ENCODE results near the gene NFIA.

Gene NFIA

DNA sequence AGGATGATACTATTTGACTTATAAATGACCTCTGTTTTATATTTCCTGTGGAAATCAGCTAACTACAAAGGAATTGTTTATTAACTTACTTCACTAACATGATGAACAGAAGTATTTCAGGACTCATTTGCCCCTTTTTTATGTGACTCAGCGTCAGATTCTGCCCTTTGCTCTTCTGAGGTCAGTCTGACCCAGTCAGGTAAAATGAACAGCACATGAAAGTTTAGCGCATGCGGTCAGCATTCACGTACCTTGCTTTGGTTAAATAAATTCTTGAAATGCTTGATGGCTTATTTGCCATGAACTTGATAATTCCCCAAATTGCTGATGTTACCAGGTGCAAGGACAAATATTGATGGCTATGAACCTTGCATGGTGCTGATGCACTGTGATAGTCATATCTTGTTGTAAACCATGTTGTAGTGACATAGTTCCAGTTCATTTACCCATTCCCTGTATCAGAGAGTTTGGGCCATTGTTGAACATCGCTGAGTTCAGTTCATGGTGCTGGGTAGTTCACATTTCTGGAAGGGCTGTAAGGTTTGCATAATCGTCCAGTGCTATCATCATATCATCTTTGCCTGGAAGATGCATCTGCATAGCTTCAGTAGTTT, 133.4 kb downstream of the NFIA start:
- ATAC-seq (ENCODE audit: low read depth) (no peak), DNase-seq (ENCODE audit: low spot score) (no peak)
- Histone ChIP-seq H3K27ac (ENCODE audit: poor library complexity, severe bottlenecking) (no peak overlapping the region), H3K4me1 (ENCODE audit: insufficient read depth, poor library complexity, severe bottlenecking) (peaks cover under 1% of the 10 kb centered on the region), H3K27me3 (ENCODE audit: insufficient read depth, poor library complexity, severe bottlenecking) (no peaks in the 10 kb centered on the region), H3K36me3 (ENCODE audit: low read depth) (no peaks in the 10 kb centered on the region), H3K4me3 (ENCODE audit: severe bottlenecking) (no peak overlapping the region), H3K9me3 (ENCODE audit: severe bottlenecking) (no peaks in the 10 kb centered on the region)
- TF ChIP-seq, protein P1, sequence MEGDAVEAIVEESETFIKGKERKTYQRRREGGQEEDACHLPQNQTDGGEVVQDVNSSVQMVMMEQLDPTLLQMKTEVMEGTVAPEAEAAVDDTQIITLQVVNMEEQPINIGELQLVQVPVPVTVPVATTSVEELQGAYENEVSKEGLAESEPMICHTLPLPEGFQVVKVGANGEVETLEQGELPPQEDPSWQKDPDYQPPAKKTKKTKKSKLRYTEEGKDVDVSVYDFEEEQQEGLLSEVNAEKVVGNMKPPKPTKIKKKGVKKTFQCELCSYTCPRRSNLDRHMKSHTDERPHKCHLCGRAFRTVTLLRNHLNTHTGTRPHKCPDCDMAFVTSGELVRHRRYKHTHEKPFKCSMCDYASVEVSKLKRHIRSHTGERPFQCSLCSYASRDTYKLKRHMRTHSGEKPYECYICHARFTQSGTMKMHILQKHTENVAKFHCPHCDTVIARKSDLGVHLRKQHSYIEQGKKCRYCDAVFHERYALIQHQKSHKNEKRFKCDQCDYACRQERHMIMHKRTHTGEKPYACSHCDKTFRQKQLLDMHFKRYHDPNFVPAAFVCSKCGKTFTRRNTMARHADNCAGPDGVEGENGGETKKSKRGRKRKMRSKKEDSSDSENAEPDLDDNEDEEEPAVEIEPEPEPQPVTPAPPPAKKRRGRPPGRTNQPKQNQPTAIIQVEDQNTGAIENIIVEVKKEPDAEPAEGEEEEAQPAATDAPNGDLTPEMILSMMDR (IDR thresholded peaks at IDR 0.05; ENCODE audit: poor library complexity, severe bottlenecking) = no peak

DNA sequence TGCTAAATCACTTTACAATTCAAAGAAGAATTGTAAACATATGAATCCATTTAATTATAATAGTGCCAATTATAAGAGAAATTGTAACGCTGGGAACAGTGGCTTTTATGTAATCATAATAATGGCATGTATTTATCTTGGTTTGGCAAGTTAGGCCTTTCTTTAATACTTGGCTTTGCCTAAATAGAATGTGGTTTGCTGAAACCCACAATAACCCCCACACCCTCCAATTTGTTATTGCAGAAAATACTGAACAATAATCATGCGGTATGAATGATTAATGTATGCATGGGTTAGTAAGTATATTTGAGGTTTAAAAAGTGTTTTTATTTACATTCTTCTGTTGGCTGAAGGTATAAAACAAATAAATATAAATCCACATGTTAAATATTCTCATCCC, 138.2 kb downstream of the NFIA start:
- Histone ChIP-seq H3K36me3 (ENCODE audit: low read depth) (no peaks in the 10 kb centered on the region), H3K27me3 (ENCODE audit: insufficient read depth, poor library complexity, severe bottlenecking) (no peaks in the 10 kb centered on the region), H3K27ac (ENCODE audit: poor library complexity, severe bottlenecking) (no peak overlapping the region), H3K4me3 (ENCODE audit: severe bottlenecking) (no peak overlapping the region), H3K4me1 (ENCODE audit: insufficient read depth, poor library complexity, severe bottlenecking) (peaks cover 6% of the 10 kb centered on the region), H3K9me3 (ENCODE audit: severe bottlenecking) (no peaks in the 10 kb centered on the region)
- ATAC-seq (ENCODE audit: low read depth) (no peak), DNase-seq (ENCODE audit: low spot score) (no peak)
- TF ChIP-seq, protein P1 (IDR thresholded peaks at IDR 0.05; ENCODE audit: poor library complexity, severe bottlenecking) = no peak

DNA sequence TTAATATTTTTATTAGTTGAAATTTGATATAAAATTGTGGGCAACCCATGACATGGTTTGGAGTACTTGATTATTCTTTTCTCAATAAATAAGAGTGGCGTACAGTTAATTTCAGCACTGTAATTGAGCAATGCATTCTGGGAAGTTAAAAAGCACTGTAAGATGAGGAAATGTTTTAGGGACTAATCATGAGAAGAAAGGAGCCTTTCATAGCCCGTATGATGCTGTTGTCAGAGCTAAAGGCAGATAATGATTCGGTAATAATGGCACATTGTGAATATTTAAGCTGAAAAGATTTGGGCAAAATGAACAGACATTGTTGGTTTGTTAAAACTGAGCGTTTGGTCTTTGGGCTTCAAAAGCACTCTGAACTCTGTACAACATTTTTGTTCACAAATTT, 139.3 kb downstream of the NFIA start:
- Histone ChIP-seq H3K27ac (ENCODE audit: poor library complexity, severe bottlenecking) (no peak overlapping the region), H3K36me3 (ENCODE audit: low read depth) (no peaks in the 10 kb centered on the region), H3K27me3 (ENCODE audit: insufficient read depth, poor library complexity, severe bottlenecking) (no peaks in the 10 kb centered on the region), H3K9me3 (ENCODE audit: severe bottlenecking) (no peaks in the 10 kb centered on the region), H3K4me1 (ENCODE audit: insufficient read depth, poor library complexity, severe bottlenecking) (peaks cover 6% of the 10 kb centered on the region), H3K4me3 (ENCODE audit: severe bottlenecking) (no peak overlapping the region)
- no peak for ATAC-seq (ENCODE audit: low read depth)
- TF ChIP-seq, protein P1 (IDR thresholded peaks at IDR 0.05; ENCODE audit: poor library complexity, severe bottlenecking) = no peak
- no peak for DNase-seq (ENCODE audit: low spot score)

DNA sequence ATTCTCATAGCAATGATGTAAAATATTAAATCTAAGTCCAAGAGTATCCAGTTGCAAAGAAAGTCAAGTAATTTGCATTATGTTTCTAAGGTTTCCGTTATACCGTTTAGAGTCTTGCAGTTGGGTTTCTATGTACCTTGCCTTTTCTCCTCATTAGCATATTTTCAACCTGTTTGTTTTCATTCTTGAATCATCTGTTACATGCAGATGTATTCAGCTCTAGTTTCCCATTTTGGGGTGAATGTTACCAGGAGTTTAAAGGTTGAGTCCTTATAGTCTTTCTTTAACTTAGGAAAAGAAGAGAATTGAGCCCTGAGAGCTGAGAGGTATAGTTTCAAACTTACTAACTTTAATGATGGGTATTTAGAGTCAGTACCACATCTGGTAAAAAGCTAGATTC, 139.9 kb downstream of the NFIA start:
- no peaks in the 10 kb centered on the region for H3K9me3 ChIP-seq (ENCODE audit: severe bottlenecking)
- H3K27me3 ChIP-seq (ENCODE audit: insufficient read depth, poor library complexity, severe bottlenecking) = no peaks in the 10 kb centered on the region
- no peaks in the 10 kb centered on the region for H3K36me3 ChIP-seq (ENCODE audit: low read depth)
- no peak overlapping the region for H3K27ac ChIP-seq (ENCODE audit: poor library complexity, severe bottlenecking)
- TF ChIP-seq, protein P1 (IDR thresholded peaks at IDR 0.05; ENCODE audit: poor library complexity, severe bottlenecking) = no peak
- no peak for ATAC-seq (ENCODE audit: low read depth)
- no peak for DNase-seq (ENCODE audit: low spot score)
- H3K4me1 ChIP-seq (ENCODE audit: insufficient read depth, poor library complexity, severe bottlenecking) = peaks cover 12% of the 10 kb centered on the region
- H3K4me3 ChIP-seq (ENCODE audit: severe bottlenecking) = no peak overlapping the region

DNA sequence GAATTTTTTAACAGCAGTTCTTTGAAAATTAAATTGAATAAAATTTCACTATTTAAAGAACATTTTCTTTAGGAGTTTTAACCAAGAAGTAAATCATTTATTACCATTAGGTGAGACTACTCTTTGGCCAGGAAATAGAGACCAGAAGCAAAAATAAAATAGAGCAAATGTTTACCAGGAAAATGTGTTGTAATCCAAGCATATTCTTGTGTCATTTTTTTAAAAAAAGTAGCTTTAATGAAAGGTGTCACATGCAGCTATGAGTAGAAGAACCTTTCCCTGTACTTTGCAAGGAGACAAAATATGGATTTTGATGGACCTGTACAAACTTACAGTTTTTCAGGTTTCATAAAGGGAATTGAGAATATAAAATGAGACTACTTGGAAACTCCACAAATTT, 140.8 kb downstream of the NFIA start:
- Histone ChIP-seq H3K4me1 (ENCODE audit: insufficient read depth, poor library complexity, severe bottlenecking) (peaks cover 21% of the 10 kb centered on the region), H3K27ac (ENCODE audit: poor library complexity, severe bottlenecking) (no peak overlapping the region), H3K27me3 (ENCODE audit: insufficient read depth, poor library complexity, severe bottlenecking) (no peaks in the 10 kb centered on the region), H3K9me3 (ENCODE audit: severe bottlenecking) (no peaks in the 10 kb centered on the region), H3K4me3 (ENCODE audit: severe bottlenecking) (no peak overlapping the region), H3K36me3 (ENCODE audit: low read depth) (no peaks in the 10 kb centered on the region)
- DNase-seq (ENCODE audit: low spot score) (no peak), ATAC-seq (ENCODE audit: low read depth) (no peak)
- TF ChIP-seq, protein P1 (IDR thresholded peaks at IDR 0.05; ENCODE audit: poor library complexity, severe bottlenecking) = no peak

Data from RWPE2 (cell line).